HG02943 (cell line): ENCODE results near the gene BMF.
"Not testable (repeated sequence)": the region's sequence is repeated elsewhere in the genome, so short reads cannot be mapped to it uniquely, and the experiment has no call there.

ENCODE experiments used
- ATAC-seq: cut with Tn5 transposase; IDR thresholded peaks from one replicate; pipeline ENCODE4 v1.9.1; 2021; ENCODE audit warnings: mild to moderate bottlenecking, low read depth, moderate library complexity; ENCODE audit not compliant: unreplicated experiment

Gene BMF, protein sequence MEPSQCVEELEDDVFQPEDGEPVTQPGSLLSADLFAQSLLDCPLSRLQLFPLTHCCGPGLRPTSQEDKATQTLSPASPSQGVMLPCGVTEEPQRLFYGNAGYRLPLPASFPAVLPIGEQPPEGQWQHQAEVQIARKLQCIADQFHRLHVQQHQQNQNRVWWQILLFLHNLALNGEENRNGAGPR

DNA sequence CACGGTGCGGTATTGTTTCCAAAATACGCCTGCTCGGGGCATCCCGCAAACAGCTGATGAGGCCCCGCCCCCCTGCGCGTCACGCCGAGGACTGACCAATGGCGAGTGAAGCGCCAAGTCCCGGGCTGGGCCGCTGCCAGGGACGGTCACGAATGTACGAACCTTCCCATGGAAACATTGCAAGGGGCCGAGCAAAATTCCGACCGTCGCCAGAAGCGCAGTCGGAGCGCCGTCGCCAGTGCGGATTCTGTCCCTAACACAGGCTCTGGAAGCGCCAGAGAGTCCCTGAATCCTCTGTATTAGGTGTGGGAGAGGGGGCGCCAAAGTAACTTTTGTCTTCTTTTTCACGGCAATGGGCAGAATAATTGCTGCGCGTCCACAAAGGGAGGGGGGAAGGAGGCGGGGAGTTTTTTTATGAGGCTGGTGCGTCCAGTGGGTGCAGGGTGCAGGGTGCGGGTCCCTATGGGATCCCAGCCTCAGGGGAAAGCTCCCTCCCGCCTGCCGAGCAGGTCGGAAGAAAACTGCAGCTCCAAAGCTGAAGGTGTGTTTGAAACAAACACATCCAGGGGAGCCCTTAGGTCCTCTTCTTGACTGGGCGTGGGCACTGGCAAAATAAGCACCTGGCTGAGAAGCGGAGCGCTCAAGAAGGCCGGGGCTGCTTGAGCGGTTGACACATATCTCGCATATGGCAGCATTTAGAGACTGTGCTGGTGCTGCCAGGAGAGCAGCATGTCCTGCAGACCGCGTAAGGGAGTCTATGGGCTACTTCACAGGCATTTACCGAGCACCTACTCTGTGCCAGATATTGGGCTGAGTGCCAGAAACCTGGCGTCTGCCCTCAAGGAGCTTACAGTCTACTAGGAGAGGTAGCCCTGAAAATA, at the start of gene BMF:
Gene BMF (minus strand): TSS at position 25 of the 881 bp plus-strand sequence. CDS start 2,793 bp downstream, outside the sequence.
- ATAC-seq: peak; percentile 45

DNA sequence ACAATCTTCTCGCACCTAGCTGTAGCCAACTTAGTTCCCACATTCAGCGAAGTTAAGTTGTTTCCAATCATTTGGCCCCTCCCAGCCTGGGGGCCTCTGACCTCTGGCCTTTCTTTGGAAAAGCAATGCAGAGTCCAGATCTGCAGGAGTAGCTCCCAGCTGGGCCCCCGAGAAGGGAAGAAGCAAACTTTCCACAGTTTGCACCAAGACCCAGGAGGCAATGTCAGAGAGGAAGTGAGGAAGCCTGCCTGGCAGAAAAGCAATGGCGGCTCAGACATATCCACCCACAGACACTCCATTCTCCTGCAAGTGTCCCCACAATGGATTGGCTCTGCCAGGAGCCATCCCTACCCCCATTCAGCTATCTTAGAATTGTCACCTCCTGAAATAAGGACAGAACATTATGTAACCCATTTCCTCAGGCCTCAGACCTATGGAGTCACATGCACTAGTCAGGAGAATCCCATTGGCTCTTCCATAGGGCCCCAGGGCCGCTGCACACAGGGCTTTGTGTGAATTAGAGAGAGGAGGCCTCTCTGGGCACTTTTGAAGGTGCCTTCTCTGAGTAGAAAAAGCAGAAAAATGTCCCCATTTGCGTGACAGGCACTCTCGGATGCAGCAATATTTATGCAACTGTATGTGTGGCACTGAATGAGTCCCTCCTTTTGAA, 49.2 kb upstream of the BMF start:
- no peak for ATAC-seq

DNA sequence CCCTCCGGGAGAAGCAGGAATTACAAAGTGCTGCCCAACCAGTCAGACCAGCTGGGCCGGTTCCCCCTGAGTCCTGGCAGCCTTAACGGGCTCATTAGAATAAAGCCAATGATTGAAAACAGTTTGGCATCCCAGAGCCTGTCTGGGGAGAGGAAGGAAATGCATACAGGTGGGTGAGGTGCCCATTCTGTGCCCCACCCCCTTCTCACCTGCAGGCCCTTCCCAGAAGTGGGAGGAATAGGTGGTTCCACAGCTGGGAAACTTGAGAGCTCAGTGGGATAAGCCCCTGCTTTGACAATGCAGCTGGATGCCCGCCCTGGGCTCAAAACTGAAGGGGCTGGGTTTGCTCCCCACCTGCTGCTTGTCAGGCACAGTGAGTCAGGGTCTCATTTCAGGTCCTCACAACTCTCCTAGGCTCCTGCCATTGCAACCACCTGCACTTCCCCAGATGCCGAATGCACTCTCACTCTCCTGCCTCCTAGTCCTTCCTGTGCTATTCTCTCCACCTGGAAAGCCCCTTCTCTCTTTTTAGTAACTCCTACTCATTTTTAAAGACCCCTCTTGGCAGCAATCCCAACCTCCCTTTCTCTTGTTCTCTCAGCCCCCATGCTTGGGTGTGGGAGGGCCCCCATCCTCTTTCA, 46.7 kb upstream of the BMF start:
- no peak for ATAC-seq

DNA sequence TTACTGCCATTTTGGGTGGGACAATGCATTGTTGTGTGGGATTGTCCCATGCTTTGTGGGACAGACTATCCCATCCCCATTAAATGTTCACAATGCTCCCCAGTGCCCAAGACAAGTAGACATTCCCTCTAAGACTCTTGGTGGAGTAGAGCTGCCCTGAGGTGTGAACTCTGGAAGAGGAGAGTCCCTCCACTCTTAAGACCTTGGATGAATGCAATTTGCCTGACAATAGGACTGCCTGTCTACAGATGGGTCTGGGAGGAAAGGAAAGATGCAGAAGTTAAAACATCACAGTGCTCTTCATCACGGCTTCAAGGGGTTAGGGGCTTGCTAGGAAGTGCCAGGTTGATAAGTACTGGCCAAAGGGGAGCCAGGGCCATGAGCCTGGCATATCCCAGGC, 46.1 kb upstream of the BMF start:
- not testable (repeated sequence) for ATAC-seq

DNA sequence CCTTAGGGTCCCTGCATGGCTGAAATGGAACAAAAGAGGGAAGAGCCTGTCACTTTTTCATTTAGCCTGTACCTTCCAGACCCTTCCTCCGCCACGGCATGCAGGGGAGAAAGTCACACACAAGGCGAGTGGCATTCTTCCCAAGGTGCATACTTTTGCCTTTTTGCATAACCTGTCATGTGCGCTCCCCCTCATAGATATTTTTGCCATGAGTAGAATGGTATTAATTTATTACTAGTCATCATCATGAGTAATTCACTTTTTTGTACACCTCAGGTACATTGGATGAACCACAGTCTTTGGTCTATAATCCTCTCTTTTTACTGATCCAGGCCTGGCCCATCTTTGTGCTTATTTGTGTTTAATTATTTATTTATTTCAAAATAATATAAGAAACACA, 43.3 kb upstream of the BMF start:
- no peak for ATAC-seq

DNA sequence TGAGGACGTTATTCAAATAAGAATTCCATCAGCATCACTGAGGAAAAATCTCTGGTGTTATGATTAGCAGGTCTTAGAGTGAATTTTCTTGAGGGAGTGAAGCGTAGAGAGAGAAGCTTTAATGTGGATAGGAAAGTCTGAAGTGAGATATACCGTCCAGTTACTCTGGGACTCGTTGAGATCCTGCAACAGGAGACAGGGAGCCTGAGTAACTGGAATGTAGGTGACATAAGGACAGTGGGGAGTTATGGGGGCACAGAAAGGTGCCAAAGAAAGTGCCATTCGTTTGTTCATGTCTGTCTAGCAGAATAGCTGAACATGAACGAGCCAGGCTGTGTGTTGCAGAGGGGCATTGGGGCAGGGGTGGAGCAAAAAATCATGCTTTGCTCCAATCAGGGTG, 42.8 kb upstream of the BMF start:
- ATAC-seq: no peak

DNA sequence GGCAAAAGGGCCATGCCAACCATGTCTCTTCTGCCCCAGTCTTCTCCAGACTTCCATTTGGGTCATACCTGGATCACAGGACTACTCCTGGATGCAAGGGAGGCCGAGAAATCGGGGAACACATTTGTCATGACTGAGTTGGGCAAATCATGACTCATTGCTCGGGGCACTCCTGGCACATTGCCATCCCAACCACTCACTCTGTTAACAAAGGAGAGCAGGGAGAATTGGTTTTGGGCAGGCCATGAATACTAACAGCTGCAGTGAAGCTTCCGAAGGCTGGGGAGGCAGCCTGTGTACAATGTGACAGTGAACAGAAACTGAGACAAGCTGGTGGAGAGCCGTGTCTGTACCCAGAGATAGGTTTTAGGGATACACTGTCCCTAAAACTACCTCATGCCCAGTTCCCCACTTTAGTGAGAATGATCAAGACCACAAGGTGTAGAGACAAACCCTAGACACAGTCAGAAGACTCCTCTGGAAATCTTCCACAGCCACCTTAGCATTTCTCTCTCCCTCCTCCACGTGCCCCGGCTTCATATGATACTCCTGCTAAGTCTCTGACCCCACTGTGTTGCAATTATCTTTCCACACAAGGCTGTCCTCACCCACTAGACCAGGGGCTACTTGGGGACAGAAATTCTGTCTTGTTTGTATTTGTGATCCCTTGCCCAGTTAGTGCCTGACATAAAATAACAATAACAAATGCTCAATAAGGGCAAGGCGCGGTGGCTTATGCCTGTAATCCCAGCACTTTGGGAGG, 41.7 kb upstream of the BMF start:
- ATAC-seq: no peak

DNA sequence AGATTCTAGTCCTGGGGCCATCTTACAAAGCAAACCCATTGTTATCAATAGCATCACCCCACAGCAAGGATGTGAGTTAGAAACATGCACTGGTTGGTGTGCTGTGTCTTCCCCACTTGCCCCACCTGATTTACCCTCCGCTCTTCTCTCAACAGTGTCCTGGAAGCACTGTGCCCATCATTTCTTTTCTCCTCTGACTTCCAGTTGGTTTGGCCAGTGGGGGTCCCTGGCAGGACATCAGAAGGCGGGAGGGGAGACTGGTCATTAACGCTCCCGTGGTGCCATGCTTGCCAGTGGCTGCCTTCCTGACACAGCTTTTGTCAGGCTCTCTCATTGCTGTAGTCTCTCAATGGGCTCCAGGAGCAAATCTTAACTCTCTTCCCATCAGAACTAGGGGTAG, 40.7 kb upstream of the BMF start:
- ATAC-seq: no peak

DNA sequence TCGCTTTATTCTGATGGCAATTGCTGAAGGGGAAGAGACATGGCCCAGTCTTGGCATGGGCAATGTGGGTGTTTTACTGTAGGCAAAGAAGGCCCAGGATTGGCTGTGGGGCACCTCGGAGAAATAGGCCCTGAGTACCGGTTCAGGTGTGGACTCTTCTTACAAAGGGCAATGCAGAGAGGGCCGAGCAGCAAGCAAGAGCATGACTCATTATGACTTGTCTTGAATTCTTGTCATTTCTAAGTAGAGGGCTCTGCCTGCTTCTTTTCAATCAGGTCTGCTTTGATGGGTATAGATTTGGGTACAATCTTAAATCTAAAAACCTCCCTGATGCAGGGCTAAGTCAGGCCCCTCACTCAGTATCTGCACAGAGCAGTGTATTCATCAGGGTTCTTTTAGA, 37.4 kb upstream of the BMF start:
- no peak for ATAC-seq

DNA sequence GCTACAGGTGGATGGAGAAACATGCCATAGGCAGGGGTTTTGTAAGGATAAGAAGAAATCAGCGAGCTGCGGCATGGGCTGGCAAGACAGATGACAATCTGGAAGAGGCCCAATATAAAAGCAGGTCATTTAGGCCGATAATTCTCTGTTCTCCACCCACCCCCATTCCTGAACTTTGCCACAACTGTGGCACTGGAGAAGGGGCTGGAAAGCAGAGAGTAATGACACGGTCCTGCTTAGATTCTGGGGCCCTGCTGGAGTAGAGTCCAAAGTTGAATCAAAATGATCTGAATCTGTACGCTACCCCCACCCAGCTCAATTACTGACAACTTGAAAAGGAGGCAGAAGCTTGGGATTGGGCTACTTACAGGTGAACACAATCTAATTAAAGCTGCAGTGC, 33.7 kb upstream of the BMF start:
- ATAC-seq: no peak

DNA sequence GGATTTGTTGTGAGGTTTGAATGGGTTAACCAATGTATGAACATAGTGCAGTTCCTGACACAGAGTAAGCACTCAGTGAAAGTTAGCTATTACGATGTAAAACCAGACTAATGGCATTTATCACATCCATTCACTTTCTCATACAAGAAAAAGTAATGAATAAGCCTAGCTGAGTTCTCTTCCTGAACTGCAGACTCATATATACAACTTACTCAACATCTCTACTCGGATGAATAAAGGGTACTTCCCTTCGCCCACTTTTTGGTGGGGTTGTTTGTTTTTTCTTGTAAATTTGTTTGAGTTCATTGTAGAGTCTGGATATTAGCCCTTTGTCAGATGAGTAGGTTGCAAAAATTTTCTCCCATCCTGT, 29.5 kb upstream of the BMF start:
- ATAC-seq: not testable (repeated sequence)

DNA sequence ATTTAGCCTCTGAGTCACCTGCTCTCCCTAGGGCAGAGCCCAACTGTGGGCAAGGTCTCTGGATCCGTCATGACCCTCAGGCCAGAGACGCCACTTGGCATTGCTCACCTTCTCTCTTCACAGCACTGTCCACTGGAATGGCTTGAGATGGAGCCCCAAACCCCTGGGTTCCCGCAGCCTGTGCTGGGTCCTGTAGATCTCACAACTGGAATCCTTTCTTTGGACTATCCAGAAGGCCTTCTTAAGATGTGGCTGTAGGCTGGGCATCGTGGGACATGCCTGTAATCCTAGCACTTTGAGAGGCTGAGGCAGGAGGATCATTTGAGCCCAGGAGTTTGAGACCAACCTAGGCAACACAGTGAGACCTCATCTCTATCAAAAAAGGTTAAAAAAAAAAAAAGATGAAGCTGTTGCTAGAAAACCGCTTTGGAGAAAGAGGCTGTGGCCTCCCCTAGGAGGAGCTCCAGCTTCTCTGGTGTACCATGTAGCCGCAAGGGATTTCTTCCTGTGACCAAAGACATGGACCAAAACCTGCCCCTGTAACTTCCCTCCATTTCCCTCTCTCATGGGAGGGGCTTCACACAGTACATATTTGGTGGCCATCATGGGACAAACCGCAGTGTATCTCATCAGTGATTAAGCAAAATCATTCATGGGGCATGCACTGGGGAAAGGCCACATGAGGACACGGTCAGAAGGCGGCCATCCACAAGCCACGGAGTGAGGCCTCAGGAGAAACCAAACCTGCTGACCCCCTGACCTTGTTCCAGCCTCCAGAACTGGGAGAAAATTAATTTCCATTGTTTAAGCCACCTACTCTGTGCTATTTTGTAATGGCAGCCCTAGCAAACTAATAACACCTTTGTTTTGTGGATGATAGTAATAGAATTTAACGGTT, 28.9 kb upstream of the BMF start:
- ATAC-seq: no peak

DNA sequence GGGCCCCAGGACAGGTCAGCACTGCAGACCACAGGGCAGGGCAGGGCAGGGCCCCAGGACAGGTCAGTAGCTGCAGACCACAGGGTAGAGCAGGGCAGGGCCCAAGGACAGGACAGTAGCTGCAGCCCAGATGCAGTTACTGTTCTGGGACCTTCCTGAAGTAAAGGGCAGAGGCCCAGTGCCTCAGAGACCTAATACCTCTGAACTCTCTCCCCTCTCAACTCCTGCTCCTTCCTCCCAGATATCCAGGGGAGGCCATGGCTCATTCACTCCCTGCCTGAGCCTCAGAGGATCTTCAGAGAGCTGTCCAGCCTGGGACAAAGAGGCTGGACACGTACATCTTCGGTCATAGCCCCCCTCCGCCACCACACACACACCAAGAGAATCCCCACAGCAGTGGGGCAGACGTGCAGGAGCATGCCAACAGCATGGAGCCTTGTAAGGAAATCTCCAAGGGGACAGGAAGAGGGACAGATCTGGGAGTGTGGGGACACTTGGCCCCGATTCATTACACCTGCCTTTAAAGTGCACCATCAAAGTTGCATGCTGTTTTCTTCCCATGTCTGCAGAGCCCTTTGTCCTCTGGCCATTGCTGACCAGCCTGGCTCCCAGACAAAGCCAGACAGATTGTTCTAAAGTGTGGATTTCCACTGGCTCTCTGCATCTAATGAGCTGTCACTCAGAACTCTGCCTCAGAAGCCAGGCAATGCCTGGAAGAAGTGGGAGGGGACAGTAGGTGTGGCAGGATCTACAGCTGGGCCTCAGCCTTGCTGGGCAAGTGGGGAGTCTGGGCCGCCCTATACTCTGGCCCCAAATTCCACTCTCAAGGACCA, 28.0 kb upstream of the BMF start:
- no peak for ATAC-seq

DNA sequence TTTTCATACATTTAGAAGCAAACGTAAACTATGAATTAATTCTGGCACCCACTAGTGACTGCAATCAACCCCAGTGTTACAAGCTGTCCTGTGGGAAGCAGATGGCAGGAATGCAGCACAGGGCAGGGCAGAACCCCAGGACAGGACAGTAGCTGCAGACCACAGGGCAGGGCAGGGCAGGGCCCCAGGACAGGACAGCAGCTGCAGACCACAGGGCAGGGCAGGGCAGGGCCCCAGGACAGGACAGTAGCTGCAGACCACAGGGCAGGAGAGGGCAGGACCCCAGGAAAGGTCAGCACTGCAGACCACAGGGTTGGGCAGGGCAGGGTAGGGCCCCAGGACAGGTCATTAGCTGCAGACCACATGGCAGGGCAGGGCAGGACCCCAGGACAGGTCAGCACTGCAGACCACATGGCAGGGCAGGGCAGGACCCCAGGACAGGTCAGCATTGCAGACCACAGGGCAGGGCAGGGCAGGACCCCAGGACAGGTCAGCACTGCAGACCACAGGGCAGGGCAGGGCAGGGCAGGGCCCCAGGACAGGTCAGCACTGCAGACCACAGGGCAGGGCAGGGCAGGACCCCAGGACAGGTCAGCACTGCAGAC, 27.3 kb upstream of the BMF start:
- not testable (repeated sequence) for ATAC-seq

DNA sequence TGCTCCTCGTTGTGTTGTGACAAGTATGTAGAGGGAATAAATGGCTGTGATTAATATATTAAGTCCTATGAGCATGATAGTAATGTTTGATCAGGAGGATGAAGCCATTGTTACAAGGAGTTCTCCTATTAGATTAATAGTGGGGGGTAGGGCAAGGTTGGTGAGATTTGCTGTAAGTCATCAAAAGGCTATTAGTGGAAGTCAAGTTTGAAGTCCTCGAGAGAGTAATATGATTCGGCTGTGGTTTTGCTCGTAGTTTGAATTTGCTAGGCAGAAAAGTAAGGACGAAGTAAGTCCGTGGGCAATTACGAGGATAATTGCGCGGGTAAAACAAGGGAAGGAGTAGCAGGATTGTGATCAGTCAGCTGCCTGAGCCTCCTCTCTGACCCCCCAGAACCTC, 26.2 kb upstream of the BMF start:
- no peak for ATAC-seq

DNA sequence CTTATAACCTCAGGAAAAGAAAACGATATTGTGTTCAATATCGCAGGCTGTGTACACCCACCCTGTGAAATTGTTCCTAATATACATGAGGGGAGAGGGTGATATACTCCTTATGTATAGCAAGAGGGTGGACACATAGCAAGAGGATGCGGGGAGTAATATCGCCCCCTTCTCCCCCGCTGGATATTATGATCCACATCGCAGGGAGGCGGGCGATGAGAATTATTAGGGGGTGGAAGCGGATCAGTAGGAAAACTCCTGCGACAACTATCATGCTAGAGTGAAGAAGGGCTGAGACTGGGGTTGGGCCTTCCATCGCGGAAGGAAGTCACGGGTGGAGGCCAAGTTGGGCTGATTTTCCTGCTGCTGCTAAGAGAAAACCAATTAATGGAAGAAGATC, 24.9 kb upstream of the BMF start:
- ATAC-seq: no peak

DNA sequence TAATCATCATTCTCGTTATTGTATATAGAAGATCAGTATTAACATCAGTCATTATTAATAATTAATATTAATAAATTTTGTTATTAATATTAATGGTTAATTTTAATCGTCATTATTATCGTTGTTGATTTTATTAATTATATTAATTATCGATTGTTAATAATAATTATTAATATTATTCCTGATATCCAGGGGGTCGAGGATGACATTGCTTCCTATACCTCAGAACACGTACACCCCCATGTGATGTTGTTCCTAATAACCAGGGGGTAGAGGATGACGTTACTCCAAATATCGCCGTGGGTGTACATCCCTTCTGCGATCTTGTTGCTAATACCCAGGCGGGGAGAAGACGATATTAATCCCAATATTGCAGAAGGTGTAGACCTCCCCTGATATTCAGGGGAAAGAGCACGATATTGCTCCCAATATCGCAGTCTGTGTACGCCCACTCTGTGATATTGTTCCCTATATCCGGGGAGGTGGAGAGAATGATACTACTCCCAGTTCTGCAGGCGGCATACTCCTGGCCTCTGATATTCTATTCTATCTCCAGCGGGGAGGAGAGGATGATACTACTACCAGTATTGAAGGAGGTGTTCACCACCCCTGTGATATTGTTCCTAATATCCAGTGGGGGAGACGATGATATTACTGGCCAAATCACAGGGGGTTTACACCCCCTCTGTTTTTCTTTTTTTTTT, 22.3 kb upstream of the BMF start:
- no peak for ATAC-seq

DNA sequence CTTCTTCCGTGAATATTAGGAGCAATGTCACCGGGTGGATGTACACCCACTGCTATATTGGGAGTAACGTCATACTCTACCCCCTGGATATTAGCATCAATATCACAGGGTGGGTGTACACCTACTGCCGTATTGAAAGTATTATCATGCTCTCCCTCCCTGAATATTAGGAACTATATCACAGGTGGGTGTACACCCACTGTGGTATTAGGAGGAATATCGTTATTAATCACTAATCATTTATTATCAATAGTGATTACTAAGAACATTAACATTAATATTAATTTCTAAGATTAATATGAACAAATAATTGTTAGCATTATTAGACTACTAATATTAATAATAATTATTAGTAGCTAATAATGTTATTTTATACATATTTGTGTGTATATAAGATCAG, 21.4 kb upstream of the BMF start:
- ATAC-seq: no peak
